Measurements from ENCODE around the gene CCDC24. TPM values are rescaled to one million over a fixed set of nuclear protein-coding genes. Genes with fewer than 3 reads are reported as not detected.
A peak's percentile ranks its signal among the peaks of the same experiment; 100 is the strongest.

CCDC24 gene
- total and polyA plus RNA-seq, 9 of the 15 experiments (the other 6 are each of a cell fraction or from before 2014, with no cell fraction given): 0.31 to 4.5 (median 1.5) TPM

DNA sequence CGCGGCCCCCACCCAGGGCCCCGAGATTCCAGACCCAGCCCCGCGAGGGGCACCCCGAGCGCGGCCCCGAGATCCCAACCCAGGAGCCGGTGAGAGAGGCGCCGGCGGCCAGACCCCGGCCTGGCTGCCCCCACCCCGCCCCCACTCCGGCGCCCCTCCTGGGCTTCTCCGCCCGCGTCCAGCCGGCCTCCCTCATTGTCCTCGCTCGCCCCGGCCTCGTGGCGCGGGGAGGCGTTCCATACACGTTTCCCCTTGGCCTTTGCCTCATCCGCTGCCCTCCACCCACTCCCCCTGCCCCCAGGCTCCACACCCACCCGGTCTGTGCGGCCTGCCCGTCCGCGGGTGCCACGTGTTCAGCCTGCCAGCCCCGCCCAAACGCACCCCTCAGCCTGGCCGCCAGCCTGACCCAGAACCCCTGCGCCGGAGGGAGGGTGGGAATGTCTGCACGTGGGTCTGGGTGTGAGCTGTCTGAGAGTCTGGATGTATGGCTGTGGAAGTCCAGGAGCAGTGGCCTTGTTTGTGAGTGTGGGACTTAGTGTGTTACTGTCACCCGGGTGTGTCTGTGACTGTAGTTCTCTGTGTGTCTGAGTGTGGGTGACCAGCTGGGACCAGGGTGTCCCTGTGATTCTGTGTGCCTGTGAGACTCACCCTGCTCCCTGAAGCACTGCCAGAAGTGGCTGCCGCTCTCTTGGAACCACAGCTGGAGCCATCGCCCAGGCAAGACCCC is 11.7 kb upstream of the CCDC24 start (continued):
- TF ChIP-seq PRPF4 (IDR thresholded peaks at IDR 0.05; ENCODE audit: insufficient read depth, low read depth, low read length, poor library complexity, severe bottlenecking): peak; percentile 40
- no peak for TF ChIP-seq ZNF407 (IDR thresholded peaks at IDR 0.05; ENCODE audit: low read depth)
- TF ChIP-seq MYNN (IDR thresholded peaks at IDR 0.05): 0 out of 2 replicates have a peak, but pooled peaks have one; percentile 8
- TF ChIP-seq MYNN (CRISPR knock-in tag; IDR thresholded peaks at IDR 0.05): no peak
- no peak for TF ChIP-seq THAP12 (CRISPR knock-in tag; IDR thresholded peaks at IDR 0.05)
- peak; percentile 89 for TF ChIP-seq MYC (IDR thresholded peaks at IDR 0.05; ENCODE audit: low read depth, low read length)
- 0 out of 2 replicates have a peak, but pooled peaks have one; percentile 36 for TF ChIP-seq MYC (CRISPR knock-in tag; IDR thresholded peaks at IDR 0.05; ENCODE audit: borderline replicate concordance, low read depth)
- no peak for TF ChIP-seq ZNF75A (CRISPR knock-in tag; IDR thresholded peaks at IDR 0.05)
- TF ChIP-seq ZNF175 (CRISPR knock-in tag; IDR thresholded peaks at IDR 0.05; ENCODE audit: low read depth): no peak
- no peak for TF ChIP-seq RFX1 (IDR thresholded peaks at IDR 0.05)
- no peak for TF ChIP-seq ZNF232 (CRISPR knock-in tag; IDR thresholded peaks at IDR 0.05)
